HG03280 (cell line): ENCODE measurements around the gene GSTM2.

Experiments used
- ATAC-seq: cut with Tn5 transposase; IDR thresholded peaks from one replicate; pipeline ENCODE4 v1.9.1; 2021; ENCODE audit warnings: mild to moderate bottlenecking, moderate library complexity; ENCODE audit not compliant: unreplicated experiment

The GSTM2 gene

GRCh38 chr1:109629372-109630030 lies 38.4 kb upstream of the GSTM2 start:
- no peak for ATAC-seq

GRCh38 chr1:109630081-109630897 lies 37.6 kb upstream of the GSTM2 start:
- no peak for ATAC-seq

GRCh38 chr1:109630898-109631512 lies 36.9 kb upstream of the GSTM2 start:
- ATAC-seq = no peak

GRCh38 chr1:109631513-109632505 lies 36.0 kb upstream of the GSTM2 start:
- no peak for ATAC-seq

GRCh38 chr1:109632671-109633346 lies 35.0 kb upstream of the GSTM2 start:
- ATAC-seq = no peak

- no peak for ATAC-seq
These were observed 33.6 kb upstream of the GSTM2 start for GRCh38 chr1:109634292-109634691.

GRCh38 chr1:109634771-109635750 lies 32.8 kb upstream of the GSTM2 start:
- ATAC-seq = no peak

- ATAC-seq = no peak
These were observed 32.0 kb upstream of the GSTM2 start for GRCh38 chr1:109635862-109636200.

- no peak for ATAC-seq
These were observed 31.5 kb upstream of the GSTM2 start for GRCh38 chr1:109636201-109636952.

GRCh38 chr1:109637446-109637845 lies 30.4 kb upstream of the GSTM2 start:
- ATAC-seq = no peak

- no peak for ATAC-seq
These were observed 28.6 kb upstream of the GSTM2 start for GRCh38 chr1:109639063-109639840.

- peak; percentile 5 for ATAC-seq
These were observed 28.0 kb upstream of the GSTM2 start for GRCh38 chr1:109639841-109640184.

GRCh38 chr1:109640285-109640865 lies 27.5 kb upstream of the GSTM2 start:
- peak; percentile 59 for ATAC-seq

- ATAC-seq = no peak
These were observed 26.6 kb upstream of the GSTM2 start for GRCh38 chr1:109641078-109641740.

- ATAC-seq = no peak
These were observed 26.0 kb upstream of the GSTM2 start for GRCh38 chr1:109641861-109642260.

GRCh38 chr1:109642626-109643025 lies 25.2 kb upstream of the GSTM2 start:
- no peak for ATAC-seq
